ENCODE data around the gene DEFB129. TPM values are rescaled to one million over a fixed set of nuclear protein-coding genes. Genes with fewer than 3 reads are reported as not detected.
A peak's percentile ranks its signal among the peaks of the same experiment; 100 is the strongest.
"Not testable (repeated sequence)": the region's sequence is repeated elsewhere in the genome, so short reads cannot be mapped to it uniquely, and the experiment has no call there.

The DEFB129 gene
- total RNA-seq, 1 donor from 2014 or later: not detected

GRCh38 chr20:199996-200395 lies 27.1 kb upstream of the DEFB129 start:
- Mint-ChIP-seq H3K27me3 (ENCODE audit: unreplicated experiment) (peaks cover 18% of the 10 kb centered on the region), H3K4me3 (ENCODE audit: unreplicated experiment) (no peak overlapping the region), H3K4me1 (ENCODE audit: unreplicated experiment) (no peaks in the 10 kb centered on the region), H3K27ac (ENCODE audit: unreplicated experiment) (no peak overlapping the region), H3K9me3 (ENCODE audit: unreplicated experiment) (no peaks in the 10 kb centered on the region), H3K36me3 (ENCODE audit: unreplicated experiment) (no peaks in the 10 kb centered on the region)
- no peak for DNase-seq (ENCODE audit: extremely low spot score, unreplicated experiment)
- TF ChIP-seq CTCF (IDR thresholded peaks at IDR 0.05): no peak

- H3K36me3 Mint-ChIP-seq (ENCODE audit: unreplicated experiment); DNase-seq (ENCODE audit: extremely low spot score, unreplicated experiment); H3K4me3 Mint-ChIP-seq (ENCODE audit: unreplicated experiment); H3K9me3 Mint-ChIP-seq (ENCODE audit: unreplicated experiment); H3K27ac Mint-ChIP-seq (ENCODE audit: unreplicated experiment); H3K4me1 Mint-ChIP-seq (ENCODE audit: unreplicated experiment): not testable (repeated sequence)
- peaks cover 36% of the 10 kb centered on the region for H3K27me3 Mint-ChIP-seq (ENCODE audit: unreplicated experiment)
Observed at GRCh38 chr20:203630-204029, 23.4 kb upstream of the DEFB129 start.

GRCh38 chr20:208942-209566 lies 18.0 kb upstream of the DEFB129 start:
- H3K36me3 Mint-ChIP-seq (ENCODE audit: unreplicated experiment): no peaks in the 10 kb centered on the region
- no peak overlapping the region for H3K4me3 Mint-ChIP-seq (ENCODE audit: unreplicated experiment)
- no peaks in the 10 kb centered on the region for H3K9me3 Mint-ChIP-seq (ENCODE audit: unreplicated experiment)
- TF ChIP-seq CTCF (IDR thresholded peaks at IDR 0.05): peak; percentile 69
- H3K27ac Mint-ChIP-seq (ENCODE audit: unreplicated experiment): no peak overlapping the region
- H3K4me1 Mint-ChIP-seq (ENCODE audit: unreplicated experiment): no peaks in the 10 kb centered on the region
- DNase-seq (ENCODE audit: extremely low spot score, unreplicated experiment): no peak
- H3K27me3 Mint-ChIP-seq (ENCODE audit: unreplicated experiment): peaks cover 54% of the 10 kb centered on the region

- Mint-ChIP-seq H3K36me3 (ENCODE audit: unreplicated experiment) (no peaks in the 10 kb centered on the region), H3K4me3 (ENCODE audit: unreplicated experiment) (no peak overlapping the region)
- no peak for TF ChIP-seq CTCF (IDR thresholded peaks at IDR 0.05)
Observed at GRCh38 chr20:210809-211502, 16.1 kb upstream of the DEFB129 start.

GRCh38 chr20:214383-214782 lies 12.7 kb upstream of the DEFB129 start:
- Mint-ChIP-seq H3K4me1 (ENCODE audit: unreplicated experiment) (no peaks in the 10 kb centered on the region), H3K27me3 (ENCODE audit: unreplicated experiment) (peaks cover 45% of the 10 kb centered on the region), H3K9me3 (ENCODE audit: unreplicated experiment) (no peaks in the 10 kb centered on the region), H3K36me3 (ENCODE audit: unreplicated experiment) (no peaks in the 10 kb centered on the region), H3K27ac (ENCODE audit: unreplicated experiment) (no peak overlapping the region), H3K4me3 (ENCODE audit: unreplicated experiment) (no peak overlapping the region)
- no peak for DNase-seq (ENCODE audit: extremely low spot score, unreplicated experiment)
- no peak for TF ChIP-seq CTCF (IDR thresholded peaks at IDR 0.05)

More at GRCh38 chr20:210809-211502, 16.1 kb upstream of the DEFB129 start:
- DNase-seq (ENCODE audit: extremely low spot score, unreplicated experiment): no peak
- Mint-ChIP-seq H3K27me3 (ENCODE audit: unreplicated experiment) (peaks cover 46% of the 10 kb centered on the region), H3K9me3 (ENCODE audit: unreplicated experiment) (no peaks in the 10 kb centered on the region), H3K27ac (ENCODE audit: unreplicated experiment) (no peak overlapping the region), H3K4me1 (ENCODE audit: unreplicated experiment) (no peaks in the 10 kb centered on the region)
